ENCODE data around the gene NUTM2E. TPM values are rescaled to one million over a fixed set of nuclear protein-coding genes. Genes with fewer than 3 reads are reported as not detected.
"Not testable (repeated sequence)": the region's sequence is repeated elsewhere in the genome, so short reads cannot be mapped to it uniquely, and the experiment has no call there.

The NUTM2E gene, protein sequence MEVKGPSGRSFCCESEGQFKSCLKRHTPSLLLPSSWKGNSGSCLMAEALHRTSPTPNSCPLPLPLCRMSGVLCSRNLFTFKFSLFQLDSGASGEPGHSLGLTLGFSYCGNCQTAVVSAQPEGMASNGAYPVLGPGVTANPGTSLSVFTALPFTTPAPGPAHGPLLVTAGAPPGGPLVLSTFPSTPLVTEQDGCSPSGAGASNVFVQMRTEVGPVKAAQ (N-terminal part only)
- total RNA-seq: 0.78 to 1.0 TPM (median 0.81 TPM) in 3 replicates

DNA sequence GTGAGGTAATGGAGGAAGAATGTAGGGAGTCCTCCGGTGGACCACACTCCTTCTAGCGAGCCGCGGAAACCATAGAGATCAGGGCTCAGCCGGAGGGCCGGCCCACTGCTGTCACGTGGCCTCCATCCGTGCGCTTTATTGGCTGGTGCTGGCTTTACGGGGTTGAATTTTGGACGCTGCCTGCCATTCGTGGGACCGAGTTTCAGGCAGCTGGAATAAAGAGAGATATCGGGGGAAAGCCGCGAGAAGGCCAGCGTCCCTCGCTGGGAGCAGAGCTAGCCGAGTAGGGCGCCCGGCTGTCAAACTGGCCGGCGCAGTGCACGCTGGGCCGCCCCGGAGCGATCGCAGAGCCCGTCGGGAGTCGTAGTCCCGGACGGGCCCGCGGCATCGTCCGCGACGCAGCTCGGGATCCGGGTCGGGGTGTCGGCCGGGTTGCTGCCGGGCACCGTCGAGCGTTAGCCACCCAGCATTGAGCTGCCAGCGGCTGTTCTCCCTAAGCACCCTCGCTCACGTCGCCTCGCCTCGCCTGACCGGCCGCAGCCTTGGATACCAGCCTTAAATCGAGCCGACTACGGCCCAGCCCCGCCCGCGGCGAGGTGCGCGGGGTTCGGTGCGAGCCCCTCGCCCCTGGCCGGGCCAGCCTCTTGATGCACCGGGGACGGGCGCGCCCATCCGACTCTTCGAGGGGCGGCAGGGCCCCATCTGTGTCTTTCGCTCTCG is at the start of gene NUTM2E:
Gene NUTM2E (plus strand): TSS at position 244 of the 720 bp plus-strand sequence. CDS start 15,002 bp downstream, outside the sequence.
- H3K36me3 Mint-ChIP-seq; H3K27me3 Mint-ChIP-seq (ENCODE audit: low read depth); H3K9me3 Mint-ChIP-seq: not testable (repeated sequence)
- H3K4me1 Mint-ChIP-seq: peaks cover 19% of the 10 kb centered on the region
- peak within 1 kb of the TSS; percentile 92 for H3K27ac Mint-ChIP-seq
- peak within 1 kb of the TSS; percentile 89 for H3K4me3 Mint-ChIP-seq
- DNase-seq (ENCODE audit: low spot score in 2 of 2, unreplicated experiment in 2 of 2): peak; percentile 46 to 79

DNA sequence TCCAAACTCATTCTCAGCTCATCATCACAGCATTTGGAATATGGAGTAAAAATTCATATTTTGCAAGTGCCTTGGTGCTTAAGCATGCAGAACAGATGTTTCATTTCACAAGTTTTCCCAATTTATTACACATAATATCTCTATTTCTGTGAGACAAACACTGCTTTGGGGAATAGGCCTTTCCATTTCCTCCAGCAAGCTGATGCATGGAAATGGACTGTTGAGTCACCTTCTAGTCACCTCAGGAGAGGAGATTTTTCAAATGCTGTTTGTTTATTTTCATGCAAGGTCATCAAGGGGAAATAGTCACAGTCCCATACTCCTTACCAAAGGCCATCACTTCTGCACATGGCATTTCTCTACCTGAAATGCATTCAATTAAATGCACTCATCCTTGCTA is 48.5 kb upstream of the NUTM2E start:
- not testable (repeated sequence) for H3K27ac Mint-ChIP-seq; H3K36me3 Mint-ChIP-seq; DNase-seq (ENCODE audit: low spot score in 2 of 2, unreplicated experiment in 2 of 2); H3K4me1 Mint-ChIP-seq; H3K9me3 Mint-ChIP-seq; H3K4me3 Mint-ChIP-seq; H3K27me3 Mint-ChIP-seq (ENCODE audit: low read depth)

DNA sequence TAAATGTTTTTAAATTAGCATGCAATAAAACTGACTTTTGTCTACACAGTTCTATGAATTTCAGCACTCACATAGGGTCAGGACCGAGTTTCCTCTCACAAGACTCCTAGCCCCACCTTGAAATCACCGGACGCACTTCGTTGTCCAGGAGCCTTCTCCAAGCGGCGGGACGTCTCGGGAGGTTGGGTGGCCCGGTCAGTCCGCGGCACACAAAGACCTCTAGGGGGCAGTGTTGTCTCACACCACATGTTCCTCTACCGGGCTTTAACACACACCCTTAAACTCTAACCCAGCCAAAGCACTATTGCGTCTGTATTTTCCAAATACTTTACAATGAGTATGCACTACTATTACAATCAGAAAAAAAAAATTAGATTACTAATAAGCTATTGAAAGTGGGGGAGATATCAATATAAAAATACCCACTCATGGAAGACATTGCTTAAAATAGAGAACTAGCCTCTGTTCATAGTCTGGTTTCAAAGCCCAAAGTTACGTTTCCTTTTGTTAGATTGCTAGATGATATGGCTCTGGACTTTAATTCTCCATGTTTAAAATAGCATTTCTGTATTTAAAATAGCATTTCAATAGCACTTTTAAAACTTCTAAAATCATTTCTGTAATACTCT is 47.1 kb upstream of the NUTM2E start:
- peak; percentile 34 to 67 for DNase-seq (ENCODE audit: low spot score in 2 of 2, unreplicated experiment in 2 of 2)
- H3K27ac Mint-ChIP-seq; H3K9me3 Mint-ChIP-seq; H3K4me1 Mint-ChIP-seq; H3K4me3 Mint-ChIP-seq; H3K36me3 Mint-ChIP-seq; H3K27me3 Mint-ChIP-seq (ENCODE audit: low read depth): not testable (repeated sequence)
- TF ChIP-seq, protein P1, sequence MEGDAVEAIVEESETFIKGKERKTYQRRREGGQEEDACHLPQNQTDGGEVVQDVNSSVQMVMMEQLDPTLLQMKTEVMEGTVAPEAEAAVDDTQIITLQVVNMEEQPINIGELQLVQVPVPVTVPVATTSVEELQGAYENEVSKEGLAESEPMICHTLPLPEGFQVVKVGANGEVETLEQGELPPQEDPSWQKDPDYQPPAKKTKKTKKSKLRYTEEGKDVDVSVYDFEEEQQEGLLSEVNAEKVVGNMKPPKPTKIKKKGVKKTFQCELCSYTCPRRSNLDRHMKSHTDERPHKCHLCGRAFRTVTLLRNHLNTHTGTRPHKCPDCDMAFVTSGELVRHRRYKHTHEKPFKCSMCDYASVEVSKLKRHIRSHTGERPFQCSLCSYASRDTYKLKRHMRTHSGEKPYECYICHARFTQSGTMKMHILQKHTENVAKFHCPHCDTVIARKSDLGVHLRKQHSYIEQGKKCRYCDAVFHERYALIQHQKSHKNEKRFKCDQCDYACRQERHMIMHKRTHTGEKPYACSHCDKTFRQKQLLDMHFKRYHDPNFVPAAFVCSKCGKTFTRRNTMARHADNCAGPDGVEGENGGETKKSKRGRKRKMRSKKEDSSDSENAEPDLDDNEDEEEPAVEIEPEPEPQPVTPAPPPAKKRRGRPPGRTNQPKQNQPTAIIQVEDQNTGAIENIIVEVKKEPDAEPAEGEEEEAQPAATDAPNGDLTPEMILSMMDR (IDR thresholded peaks at IDR 0.05; ENCODE audit: unreplicated experiment): peak; percentile 67

DNA sequence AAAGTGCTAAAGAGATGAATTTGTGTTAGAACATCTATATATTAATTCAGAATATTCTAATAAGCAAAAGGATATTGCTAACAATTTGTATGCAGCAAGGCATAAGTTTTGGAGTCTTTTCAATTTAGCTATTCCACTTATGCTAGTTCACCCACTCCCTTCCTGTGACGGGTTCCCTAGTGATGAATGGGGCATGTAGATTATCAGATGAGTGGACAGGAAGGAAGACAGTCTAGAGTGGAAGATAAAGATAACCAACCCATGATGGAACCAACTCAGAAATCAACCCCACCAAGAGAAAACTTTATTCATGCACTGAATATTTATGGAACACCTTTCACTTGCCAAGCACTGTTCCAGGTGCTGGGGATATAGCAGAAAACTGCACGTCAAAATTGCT is 46.5 kb upstream of the NUTM2E start:
- not testable (repeated sequence) for H3K27me3 Mint-ChIP-seq (ENCODE audit: low read depth); H3K27ac Mint-ChIP-seq; H3K4me1 Mint-ChIP-seq; H3K36me3 Mint-ChIP-seq; H3K9me3 Mint-ChIP-seq; DNase-seq (ENCODE audit: low spot score in 2 of 2, unreplicated experiment in 2 of 2); H3K4me3 Mint-ChIP-seq

DNA sequence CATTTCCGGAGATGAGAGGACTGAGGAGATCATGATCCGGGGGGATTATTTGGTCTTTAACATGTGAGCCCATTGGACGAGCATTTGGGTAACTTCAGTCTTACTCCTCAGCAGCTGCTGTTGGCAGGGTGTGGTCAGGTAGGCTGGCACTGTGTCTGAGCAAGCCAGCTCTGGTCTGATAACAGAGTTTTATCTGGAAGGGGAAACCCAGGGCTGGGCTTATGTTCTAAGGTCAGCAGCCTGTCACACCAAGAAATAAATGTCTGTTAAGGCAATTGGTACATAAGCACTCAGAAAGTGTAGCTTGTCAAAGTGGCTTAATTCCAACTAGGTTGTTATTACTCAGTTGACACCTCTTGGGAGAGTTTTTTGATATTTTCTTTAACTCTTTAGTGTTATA is 45.0 kb upstream of the NUTM2E start:
- H3K36me3 Mint-ChIP-seq; H3K27ac Mint-ChIP-seq; H3K9me3 Mint-ChIP-seq; H3K27me3 Mint-ChIP-seq (ENCODE audit: low read depth); H3K4me1 Mint-ChIP-seq; DNase-seq (ENCODE audit: low spot score in 2 of 2, unreplicated experiment in 2 of 2); H3K4me3 Mint-ChIP-seq: not testable (repeated sequence)

DNA sequence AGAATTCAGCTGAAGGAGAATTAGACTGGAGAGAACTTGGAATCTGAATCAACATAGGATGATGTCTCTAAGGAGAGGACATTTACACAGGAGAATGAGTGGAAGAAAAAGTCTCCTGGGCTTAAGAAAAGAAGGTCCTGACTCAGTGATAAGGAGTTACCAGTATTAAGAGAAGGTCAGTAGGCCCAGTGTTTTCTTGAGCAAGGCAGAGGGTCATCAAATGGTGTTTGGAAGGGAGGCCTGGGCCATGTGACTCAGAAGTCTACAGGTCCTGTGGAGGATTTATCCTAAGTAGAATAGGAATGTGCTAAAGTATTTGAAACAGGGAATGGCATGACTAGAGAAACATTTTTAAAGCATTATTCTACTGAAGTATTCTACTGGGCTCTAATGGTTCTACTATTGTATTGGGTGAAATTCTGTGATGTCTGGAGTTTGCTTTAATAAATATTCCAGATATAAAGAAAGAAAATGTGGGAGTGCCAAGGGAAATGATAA is 39.0 kb upstream of the NUTM2E start:
- H3K4me1 Mint-ChIP-seq; H3K4me3 Mint-ChIP-seq; H3K36me3 Mint-ChIP-seq; H3K27me3 Mint-ChIP-seq (ENCODE audit: low read depth); H3K27ac Mint-ChIP-seq; DNase-seq (ENCODE audit: low spot score in 2 of 2, unreplicated experiment in 2 of 2); H3K9me3 Mint-ChIP-seq: not testable (repeated sequence)

DNA sequence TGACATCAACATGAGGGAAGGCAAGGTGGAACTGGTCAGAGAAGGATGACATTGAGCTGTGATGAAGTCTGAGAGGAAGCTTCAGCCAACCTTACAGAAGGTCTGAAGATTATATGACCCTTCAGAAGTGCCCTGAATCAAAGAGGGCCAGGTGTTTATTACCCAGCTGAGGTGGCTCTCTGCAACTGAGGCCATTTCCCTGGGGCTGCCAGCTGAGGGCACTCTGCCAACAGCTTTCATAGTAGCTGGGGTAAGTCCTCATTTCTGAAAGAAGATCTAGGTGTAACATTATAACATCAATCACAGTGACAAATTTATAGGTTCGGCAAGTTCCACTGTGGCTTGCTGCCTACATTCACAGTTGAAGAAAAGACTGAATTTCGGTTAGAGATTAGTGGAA is 37.2 kb upstream of the NUTM2E start:
- not testable (repeated sequence) for H3K4me3 Mint-ChIP-seq; H3K36me3 Mint-ChIP-seq; H3K4me1 Mint-ChIP-seq; H3K9me3 Mint-ChIP-seq; H3K27me3 Mint-ChIP-seq (ENCODE audit: low read depth); DNase-seq (ENCODE audit: low spot score in 2 of 2, unreplicated experiment in 2 of 2); H3K27ac Mint-ChIP-seq

DNA sequence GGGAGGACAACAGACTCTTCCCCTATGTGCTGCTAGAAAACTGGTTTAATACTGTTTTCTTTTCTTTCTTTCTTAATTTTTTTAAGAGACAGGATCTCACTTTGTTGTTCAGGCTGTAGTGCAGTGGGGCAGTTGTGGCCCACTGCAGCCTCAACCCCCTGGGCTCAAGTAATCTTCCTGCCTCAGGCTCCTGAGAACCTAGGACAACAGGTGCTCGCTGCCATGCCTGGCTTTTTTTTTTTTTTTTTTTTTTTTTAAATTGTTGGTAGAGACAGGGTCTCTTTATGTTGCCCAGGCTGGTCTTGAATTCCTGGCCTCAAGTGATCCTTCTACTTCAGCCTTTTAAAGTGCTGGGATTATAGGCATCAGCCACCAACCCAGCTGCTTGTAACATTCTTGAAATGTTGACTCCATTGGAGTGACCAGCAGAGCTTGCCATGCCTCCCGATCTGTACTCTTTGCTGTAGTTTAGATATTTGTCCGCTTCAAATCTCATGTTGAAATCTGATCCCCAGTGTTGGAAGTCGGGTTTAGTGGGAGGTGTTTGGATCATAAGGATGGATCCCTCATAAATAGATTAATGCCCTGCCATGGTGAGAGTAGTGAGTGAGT is 34.5 kb upstream of the NUTM2E start:
- H3K27me3 Mint-ChIP-seq (ENCODE audit: low read depth); H3K27ac Mint-ChIP-seq; H3K4me3 Mint-ChIP-seq; H3K36me3 Mint-ChIP-seq; H3K4me1 Mint-ChIP-seq; H3K9me3 Mint-ChIP-seq; DNase-seq (ENCODE audit: low spot score in 2 of 2, unreplicated experiment in 2 of 2): not testable (repeated sequence)

DNA sequence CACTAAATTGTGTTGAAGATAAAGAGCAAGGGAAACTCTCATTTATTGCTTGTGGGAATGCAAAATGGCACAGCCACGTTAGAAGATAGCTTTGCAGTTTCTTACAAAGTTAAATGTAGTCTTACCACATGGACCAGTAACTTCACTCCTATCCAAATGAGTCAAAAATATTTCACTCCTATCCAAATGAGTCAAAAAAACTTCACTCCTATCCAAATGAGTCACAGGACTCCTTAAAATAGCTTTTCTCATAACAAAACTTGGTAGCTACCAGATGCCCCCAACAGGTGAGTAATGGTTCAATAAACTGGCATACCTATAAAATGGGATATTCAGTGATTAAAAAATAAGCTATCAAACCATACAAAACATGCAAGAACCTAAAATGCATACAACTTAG is 27.2 kb upstream of the NUTM2E start:
- H3K4me1 Mint-ChIP-seq; H3K4me3 Mint-ChIP-seq; DNase-seq (ENCODE audit: low spot score in 2 of 2, unreplicated experiment in 2 of 2); H3K27ac Mint-ChIP-seq; H3K9me3 Mint-ChIP-seq; H3K27me3 Mint-ChIP-seq (ENCODE audit: low read depth); H3K36me3 Mint-ChIP-seq: not testable (repeated sequence)

DNA sequence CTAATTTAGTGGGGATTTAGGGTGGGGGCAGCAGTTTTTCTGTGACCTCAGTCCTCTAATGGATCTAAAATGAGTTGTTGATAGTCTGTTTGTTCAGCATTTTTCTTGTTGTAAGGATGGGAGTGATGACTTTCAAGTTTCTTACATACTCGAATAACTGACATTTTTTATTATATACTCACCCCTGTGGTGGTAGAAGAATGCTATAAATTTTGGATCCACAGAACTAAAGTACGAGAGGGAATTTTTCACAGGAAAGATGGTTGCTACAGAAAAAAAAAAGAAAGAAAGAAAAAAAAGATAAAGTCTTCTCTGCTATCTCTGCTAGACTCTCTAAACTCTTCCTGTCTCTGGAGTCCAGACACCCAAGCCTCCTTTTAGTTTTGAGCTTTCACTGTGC is 20.7 kb upstream of the NUTM2E start:
- H3K9me3 Mint-ChIP-seq; H3K36me3 Mint-ChIP-seq; H3K27me3 Mint-ChIP-seq (ENCODE audit: low read depth); H3K4me3 Mint-ChIP-seq; DNase-seq (ENCODE audit: low spot score in 2 of 2, unreplicated experiment in 2 of 2): not testable (repeated sequence)
- Mint-ChIP-seq H3K27ac (peak overlapping the region; percentile 68), H3K4me1 (peaks cover 16% of the 10 kb centered on the region)

DNA sequence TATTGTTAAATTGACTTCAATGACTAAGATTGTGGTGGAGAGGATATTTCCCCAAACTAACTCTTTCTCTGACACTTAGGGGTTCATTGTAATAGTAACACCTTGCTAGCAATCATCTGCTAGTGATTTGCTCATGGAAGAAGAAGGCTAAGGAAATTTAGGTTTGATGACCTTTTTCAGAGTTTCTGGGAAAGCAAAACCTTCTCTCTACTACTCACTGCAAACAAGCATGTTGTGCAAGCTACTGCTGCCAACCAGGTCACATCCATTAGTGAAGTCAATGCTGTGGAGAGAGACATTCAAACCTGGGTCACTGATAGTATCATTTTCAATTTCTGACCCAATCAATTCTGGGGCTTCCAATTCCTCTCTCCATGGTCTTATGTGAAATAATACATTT is 14.6 kb upstream of the NUTM2E start:
- not testable (repeated sequence) for H3K9me3 Mint-ChIP-seq; H3K4me3 Mint-ChIP-seq; DNase-seq (ENCODE audit: low spot score in 2 of 2, unreplicated experiment in 2 of 2); H3K27ac Mint-ChIP-seq; H3K27me3 Mint-ChIP-seq (ENCODE audit: low read depth); H3K4me1 Mint-ChIP-seq; H3K36me3 Mint-ChIP-seq

DNA sequence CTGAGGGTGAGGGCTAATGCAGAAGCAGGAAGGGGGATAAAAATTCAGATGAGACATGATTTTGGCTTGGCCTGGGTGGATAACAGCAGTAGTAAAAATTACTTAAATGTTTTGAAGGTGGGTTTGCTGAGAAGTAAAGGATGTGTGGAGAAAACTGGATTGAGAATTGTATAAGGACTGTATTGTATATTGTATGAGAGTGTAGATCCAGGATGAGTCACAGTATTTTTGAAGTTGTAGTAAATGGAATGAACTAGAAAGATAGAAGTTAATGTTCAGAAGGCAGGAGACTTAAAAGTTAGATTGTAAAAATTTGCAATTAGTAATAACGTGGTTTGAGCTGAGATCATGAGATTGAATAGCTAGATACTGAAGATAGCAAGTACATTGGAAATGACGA is 10.2 kb upstream of the NUTM2E start:
- H3K36me3 Mint-ChIP-seq; H3K4me1 Mint-ChIP-seq; H3K27me3 Mint-ChIP-seq (ENCODE audit: low read depth); H3K27ac Mint-ChIP-seq; H3K9me3 Mint-ChIP-seq; H3K4me3 Mint-ChIP-seq; DNase-seq (ENCODE audit: low spot score in 2 of 2, unreplicated experiment in 2 of 2): not testable (repeated sequence)

DNA sequence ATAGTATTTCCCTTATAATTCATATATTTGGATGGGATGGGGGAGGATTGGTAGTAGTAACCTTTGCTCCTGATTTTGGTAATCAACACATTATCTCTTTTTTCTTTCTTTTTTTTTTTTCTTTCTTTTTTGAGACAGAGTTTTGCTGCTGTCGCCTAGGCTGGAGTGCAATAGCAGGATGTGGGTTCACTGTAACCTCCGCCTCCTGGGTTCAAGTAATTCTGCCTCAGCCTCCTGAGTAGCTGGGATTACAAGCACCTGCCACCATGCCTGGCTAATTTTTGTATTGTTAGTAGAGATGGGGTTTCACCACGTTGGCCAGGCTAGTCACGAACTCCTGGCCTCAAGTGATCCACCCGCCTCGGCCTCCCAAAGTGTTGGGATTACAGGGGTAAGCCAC is 3.2 kb upstream of the NUTM2E start:
- H3K27ac Mint-ChIP-seq; H3K4me1 Mint-ChIP-seq; H3K9me3 Mint-ChIP-seq; H3K27me3 Mint-ChIP-seq (ENCODE audit: low read depth); DNase-seq (ENCODE audit: low spot score in 2 of 2, unreplicated experiment in 2 of 2); H3K36me3 Mint-ChIP-seq; H3K4me3 Mint-ChIP-seq: not testable (repeated sequence)

Data from mesothelial cell of epicardium (in vitro differentiated cells).